HL-60/S4 treated with phorbol 12-myristate 13-acetate at 8.2 ng/mL for 4 days and 3 days (cell line): ENCODE measurements around the gene ATF5.

ENCODE experiments used
- in situ Hi-C: fragments of 300-500 bp; cut with MboI; formaldehyde crosslinking; loops from 2 replicates; pipeline ENCODE4 v1.15.0; 2022; ENCODE audit warnings: low sequenced_read_pairs

Gene ATF5

DNA sequence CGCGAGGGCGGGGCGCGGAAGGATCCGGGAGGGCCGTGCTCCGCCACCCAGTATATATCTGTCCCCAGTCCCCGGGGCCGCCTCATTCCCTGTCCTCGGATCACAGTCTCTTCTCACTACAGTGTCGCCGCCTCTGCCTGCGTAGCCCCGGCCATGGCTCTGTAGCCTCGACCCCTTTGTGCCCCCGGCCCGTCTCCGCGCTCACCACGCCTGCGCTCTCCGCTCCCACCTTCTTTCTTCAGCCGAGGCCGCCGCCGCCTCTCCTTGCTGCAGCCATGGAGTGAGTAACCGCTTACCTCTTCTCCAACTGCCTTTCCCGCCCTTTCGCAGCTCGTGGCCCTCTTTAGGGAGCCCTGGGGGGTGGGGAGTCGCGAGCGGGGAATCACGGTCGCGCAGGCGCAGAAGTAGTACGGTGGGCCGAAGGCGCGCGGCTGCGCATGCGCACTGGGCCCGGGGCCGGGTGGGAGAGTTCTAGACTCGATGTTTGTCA is at the start of gene ATF5, which contains the start of gene NUP62:
Gene ATF5 (plus strand): TSS at position 85 of the 490 bp plus-strand sequence. CDS start 1,646 bp downstream, outside the sequence.
Gene NUP62 (minus strand): TSS at position 384 of the 490 bp plus-strand sequence. CDS start 19,697 bp downstream, outside the sequence.
- in situ Hi-C loops, result no loop called here

DNA sequence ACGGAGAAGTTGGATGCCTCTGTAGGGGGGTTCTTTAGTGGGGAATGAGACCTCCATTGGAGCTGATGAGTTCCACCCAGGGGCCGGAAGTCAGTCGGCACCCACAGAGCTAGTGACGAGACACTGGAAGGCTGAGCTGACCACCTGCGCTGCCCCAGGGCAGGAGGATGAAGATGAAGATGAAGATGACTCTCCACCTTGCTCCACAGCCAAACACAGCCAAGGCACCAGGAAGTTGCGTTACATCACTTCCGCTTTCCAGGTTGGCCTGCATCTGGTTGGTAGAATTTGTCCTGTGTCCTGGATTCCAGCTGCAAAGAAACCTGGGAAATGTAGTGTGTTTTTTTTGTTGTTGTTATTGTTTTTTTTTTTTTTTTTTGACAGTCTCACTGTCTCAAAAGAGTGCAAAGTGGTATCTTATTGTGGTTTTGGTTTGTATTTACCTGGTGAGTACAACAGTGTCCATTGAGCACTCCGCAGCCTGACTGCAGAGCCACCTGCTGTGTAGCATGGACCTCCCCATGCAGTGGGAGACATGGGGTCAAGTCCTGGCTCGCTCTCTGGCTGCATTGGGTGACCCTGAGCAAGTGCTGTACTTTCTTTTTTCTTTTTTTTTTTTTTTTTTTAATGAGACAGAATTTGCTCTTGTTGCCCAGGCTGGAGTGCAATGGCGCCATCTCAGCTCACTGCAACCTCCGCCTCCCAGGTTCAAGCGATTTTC is 49.6 kb upstream of the ATF5 start:
- in situ Hi-C loops, result no loop called here

DNA sequence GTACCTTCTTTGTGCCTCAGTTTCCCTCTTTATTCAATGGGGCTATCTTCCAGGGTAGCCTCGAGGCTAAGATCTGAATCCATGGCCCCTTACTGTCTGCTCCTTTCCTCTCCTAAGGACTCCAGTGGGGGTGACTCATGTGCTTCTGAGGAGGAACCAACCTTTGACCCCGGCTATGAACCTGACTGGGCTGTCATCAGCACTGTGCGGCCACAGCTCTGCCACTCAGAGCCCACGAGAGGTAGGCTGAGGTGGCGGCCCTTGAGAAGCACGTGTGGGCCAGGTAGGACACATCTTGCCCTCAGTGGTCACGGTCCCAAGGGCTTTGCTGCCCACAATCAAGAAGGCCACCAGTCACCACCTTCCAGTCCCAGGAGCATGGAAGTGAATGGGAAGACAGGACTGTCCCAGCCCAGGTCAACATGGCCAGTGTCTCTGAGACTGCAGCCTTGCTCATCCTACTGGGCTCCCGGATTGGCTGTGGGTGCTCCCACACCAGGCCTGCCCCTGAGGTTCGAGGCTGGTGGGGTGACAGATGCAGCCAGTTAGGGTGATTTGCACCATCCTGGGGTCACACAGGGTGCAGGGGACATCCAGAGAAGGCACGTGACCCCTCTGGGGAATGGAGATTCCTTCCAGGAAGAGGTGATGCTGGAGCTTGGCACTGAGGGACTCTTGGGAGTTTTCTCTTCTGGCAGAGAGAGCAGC is 48.7 kb upstream of the ATF5 start:
- in situ Hi-C loops, result no loop called here

GRCh38 chr19:49881186-49881585 is 47.8 kb upstream of the ATF5 start:
- in situ Hi-C loops, result no loop called here

- in situ Hi-C loops, result no loop called here
Observed at GRCh38 chr19:49881672-49882394, 47.2 kb upstream of the ATF5 start.

- in situ Hi-C loops, result no loop called here
Observed at GRCh38 chr19:49882643-49883042, 46.4 kb upstream of the ATF5 start.

GRCh38 chr19:49883094-49883493 is 45.9 kb upstream of the ATF5 start:
- in situ Hi-C loops, result no loop called here

- in situ Hi-C loops, result no loop called here
Observed at GRCh38 chr19:49884109-49884508, 44.9 kb upstream of the ATF5 start.

GRCh38 chr19:49884760-49885159 is 44.2 kb upstream of the ATF5 start:
- in situ Hi-C loops, result no loop called here

DNA sequence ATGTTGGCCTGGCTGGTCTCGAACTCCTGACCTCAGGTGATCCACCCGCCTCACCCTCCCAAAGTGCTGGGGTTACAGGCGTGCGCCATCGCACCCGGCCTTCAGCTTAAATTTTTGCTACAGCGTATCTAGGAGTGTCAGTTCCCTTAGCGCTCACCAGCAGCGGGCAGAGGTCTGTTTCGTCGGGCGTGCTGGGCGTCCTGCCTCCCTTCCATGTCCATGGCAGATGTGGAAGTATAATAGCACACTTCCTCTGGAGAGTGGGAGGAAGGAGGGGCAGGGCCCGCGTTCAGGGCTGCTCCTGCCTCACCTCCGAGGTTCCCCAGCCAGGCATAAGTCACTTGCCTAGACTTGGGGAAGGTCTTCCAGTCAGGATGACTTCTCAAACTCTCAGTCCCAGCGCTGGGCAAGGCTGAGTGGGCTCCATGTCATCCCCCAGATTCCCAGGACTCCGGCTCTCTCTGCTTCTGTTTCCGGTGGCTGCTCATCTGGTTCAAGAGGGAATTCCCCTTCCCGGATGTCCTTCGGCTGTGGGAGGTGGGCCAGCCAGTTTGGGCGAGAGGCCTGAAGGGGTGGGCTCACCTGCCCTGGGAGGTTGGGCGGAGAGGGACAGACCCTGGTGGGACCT is 41.9 kb upstream of the ATF5 start:
- in situ Hi-C loops, result no loop called here

GRCh38 chr19:49887665-49888509 is 41.1 kb upstream of the ATF5 start:
- in situ Hi-C loops, result no loop called here

- in situ Hi-C loops, result no loop called here
Observed at GRCh38 chr19:49888510-49888824, 40.5 kb upstream of the ATF5 start.

GRCh38 chr19:49889038-49889686 is 39.8 kb upstream of the ATF5 start:
- in situ Hi-C loops, result no loop called here

DNA sequence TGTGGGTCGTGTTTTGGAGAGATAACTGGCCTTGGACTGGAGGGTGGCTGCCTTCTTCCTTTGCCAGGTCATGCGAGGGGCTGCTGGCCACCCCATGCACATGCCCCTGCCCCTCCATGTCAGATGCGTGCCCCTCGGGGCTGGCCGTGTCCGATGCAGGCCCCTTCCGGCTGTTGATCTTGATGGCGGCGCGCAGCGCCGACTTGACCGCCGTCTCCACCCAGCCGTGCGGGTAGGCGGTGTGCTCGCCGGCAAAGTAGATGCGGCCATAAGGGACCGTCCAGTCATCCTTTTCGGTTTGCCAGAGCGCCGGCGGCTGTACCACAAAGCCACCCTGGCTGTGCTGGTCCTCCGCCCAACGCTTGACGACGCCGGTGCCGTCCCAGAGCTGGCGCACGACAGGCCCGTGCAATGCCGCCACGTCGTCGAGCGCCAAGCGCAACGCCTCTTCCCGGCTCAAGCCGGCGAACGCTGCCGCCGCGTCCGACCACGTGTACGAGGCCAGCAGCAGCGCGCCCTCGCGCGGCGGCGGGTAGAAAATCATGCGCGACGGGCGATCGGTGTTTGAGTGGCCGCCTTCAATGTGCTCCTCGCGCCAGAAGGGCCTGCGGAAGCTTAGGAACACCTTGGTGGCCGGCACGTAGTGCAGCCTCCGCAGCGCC is 39.2 kb upstream of the ATF5 start:
- in situ Hi-C loops, result no loop called here

- in situ Hi-C loops, result no loop called here
Observed at GRCh38 chr19:49890349-49891311, 38.4 kb upstream of the ATF5 start.

- in situ Hi-C loops, result no loop called here
Observed at GRCh38 chr19:49891393-49891792, 37.6 kb upstream of the ATF5 start.

DNA sequence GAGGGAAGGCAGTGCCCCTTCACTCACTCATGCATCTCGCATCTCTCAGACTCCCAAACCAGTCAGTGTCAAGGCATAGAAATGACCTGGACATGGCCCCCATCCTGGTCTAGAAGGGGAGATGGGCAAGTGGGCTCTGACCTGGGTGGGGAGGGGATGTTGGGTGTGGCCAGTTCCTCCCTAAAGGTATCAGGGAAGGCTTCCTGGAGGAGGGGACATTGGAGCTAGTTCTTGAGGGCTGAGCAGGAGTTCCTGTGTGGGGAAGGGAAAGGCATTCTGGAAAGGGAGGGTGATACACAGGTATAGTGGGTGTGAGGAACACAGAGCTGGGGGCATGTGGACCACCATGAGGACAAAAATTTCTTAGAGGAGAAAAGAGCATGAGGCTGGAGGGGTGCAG is 36.3 kb upstream of the ATF5 start:
- in situ Hi-C loops, result no loop called here

DNA sequence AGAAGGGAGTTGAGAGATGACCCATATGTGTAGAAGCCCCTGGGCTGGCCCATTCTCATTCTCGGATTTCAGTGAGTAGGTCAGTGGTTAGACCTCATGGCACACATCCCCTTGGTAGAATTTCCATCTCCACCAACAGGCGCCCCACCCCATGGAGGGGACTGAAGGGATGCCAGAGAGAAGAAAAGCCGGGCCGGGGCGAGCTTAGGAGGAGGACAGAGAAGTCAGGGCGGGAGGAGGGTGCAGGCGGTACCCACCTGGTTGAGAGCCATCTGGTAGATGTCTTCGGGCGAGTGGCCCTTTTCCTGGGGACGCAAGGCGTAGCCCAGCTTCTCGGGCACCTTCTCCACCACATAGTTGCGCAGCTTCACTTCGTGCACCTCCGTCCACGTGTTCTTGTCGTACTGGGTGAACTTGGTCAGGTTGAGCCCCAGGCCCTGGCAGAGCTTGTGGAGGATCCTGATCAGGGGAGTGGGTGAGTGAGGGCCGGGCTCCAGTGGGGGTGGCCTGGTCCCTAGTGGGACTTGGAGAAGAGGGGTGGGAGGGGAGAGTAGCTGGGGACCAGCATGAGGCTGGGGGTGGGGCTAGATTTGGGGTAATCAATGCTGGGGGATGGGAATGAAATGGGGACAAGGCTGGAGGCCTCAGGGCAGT is 34.9 kb upstream of the ATF5 start:
- in situ Hi-C loops, result no loop called here
